ENCODE data around the gene FSTL4.

FSTL4 gene

DNA sequence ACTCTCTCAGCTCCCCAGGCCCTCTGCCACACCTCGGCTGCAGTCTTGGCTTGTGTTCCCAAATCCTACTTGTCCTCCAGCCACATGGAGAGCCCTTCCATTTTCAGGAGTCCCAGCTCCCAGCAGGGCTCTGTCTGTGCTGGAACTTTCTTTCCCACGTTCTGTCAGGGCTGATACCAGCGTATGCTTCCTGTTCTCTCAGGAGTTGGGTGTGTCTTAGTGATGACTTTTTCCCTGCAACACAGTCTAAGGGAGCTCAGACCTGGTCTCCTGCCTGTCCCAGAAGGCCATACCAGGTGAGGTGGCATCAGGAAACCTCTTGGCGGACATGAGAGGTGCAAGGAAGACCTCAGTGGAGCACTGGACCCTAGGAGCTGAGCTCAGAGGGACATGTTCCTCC lies 334.0 kb downstream of the FSTL4 start:
- DNase-seq: no peak

DNA sequence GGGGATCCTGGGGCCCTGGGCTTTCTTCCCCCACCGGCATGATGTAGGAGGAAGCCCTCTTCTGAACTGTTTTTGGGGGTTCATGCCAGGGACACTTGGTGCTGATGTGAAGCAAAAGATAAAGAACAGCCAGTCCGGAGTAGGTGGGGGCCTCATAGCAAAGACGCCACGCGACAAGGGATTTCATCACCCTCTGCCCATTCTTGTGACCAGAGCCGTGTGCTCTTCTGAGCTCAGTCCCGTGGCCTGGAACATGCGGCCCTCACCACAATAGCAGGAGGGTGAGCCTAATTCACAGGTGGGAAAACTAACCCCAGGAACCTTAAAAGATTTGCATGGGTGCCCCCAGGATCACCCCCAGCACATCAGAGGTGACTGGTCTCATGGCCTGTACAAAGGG lies 334.6 kb downstream of the FSTL4 start:
- no peak for DNase-seq

DNA sequence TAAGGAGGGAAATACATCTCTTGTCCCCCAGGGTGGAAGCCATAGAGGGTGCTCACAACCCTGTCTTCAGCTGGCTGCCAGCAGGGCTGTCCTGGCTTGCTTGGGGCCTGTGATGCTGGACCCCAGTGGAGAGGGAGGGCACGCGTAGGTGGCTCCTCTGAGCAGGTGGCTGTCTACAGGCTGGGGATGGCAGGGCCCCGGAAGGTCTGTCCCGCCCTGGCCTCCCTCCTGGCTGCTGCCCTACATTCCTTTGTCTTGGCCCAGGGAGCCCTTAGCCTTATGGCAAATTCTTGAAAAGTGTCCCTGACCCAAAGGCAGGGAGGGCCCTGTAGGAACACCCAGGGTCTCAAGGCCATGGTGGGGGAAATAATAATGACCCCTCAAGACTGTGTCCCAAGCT lies 336.2 kb downstream of the FSTL4 start:
- no peak for DNase-seq

DNA sequence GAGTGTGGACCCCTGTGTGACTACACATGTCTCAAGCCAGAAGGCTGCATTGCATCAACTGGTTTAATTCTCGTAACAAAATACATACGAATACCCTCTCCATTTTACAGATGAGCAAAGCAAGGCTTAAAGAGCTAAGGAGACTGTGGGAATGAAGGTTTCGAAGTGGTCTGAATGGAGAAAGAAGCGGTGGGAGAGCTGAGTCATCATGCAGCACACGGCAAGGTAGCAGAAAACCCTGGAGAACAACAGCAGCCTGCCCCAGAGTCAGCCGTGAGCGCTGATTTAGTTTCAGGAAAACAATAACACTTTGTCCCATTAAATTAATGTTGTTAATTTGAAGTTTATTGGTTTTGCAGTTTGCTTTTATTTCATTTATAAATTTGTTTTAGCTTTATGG lies 336.7 kb downstream of the FSTL4 start:
- DNase-seq: no peak

DNA sequence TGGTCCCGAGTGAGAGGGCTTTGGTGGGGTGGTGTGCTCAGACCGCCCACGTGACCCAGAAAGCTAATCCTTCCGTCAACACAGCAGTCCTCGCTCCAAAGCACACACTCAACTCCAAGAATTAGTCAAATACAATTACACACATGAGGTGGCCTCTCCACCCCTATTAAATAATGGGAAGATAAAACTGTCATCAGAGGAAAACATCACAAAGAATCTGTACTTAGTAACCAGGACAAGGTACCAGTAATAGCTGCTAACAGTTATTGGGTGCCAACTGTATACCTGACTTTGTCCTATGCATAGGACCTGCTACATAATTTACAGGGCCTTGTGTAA lies 337.8 kb downstream of the FSTL4 start:
- no peak for DNase-seq

DNA sequence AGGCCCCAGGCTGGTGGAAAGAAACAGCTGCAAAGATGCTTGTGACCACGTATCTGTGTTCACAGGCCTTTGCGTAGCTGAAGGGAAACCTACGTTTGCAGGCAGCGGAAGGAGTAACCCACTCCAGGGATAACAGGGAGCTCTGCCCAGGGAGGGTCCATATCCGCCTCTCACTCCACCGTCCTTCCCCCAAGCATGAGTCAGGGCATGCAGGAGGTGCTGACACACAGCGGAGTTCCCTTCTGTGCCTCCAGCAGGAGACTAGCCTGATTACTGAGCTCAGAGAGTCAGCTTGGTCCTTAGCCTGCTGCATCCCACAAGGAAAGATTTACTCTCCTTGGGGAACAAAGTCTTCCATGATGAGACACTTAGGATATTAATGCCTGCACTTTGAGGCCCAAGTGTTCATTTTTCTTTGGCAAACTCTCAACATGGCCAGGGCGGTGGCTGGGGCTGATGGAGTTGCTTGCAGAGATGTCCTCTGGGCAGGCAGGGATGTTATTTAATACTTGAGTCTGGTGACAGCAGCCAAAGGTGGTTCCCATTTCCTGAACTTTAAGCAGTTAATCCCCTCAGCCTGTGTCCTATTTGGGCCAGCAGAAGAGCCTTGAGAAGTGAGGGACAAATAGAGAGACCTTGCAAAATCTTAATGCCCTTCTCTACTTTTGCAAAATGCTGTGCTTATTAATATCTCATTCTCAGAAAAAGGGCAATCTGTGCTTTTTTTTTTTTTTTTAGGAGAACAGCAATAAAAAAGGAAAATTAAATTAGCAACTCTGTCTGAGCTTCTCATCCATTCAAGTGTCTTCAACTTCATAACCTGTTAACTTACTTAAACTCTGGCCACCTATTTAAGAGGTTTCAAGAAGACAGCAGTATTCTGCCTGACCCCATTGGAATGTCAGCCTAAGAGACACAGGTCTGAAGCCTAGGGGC lies 338.4 kb downstream of the FSTL4 start:
- no peak for DNase-seq

DNA sequence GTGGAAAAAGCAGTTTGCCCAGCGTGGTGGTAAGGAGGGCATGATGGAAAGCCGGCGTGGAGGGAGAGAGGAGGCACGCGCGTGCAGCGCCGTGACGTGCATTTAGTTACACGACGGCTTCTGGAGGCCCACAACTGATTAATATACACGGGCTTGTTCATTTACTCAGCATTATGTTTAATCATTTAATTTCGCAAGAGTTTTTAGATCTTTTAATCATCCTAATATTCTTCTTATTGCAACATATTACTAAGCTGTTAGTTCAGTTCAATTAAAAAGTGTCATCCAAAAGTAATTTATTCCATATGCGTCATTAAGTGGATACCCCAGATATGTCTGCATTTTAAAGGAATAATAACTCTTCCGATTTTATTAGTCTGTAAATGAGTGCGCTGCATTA lies 340.0 kb downstream of the FSTL4 start:
- no peak for DNase-seq

DNA sequence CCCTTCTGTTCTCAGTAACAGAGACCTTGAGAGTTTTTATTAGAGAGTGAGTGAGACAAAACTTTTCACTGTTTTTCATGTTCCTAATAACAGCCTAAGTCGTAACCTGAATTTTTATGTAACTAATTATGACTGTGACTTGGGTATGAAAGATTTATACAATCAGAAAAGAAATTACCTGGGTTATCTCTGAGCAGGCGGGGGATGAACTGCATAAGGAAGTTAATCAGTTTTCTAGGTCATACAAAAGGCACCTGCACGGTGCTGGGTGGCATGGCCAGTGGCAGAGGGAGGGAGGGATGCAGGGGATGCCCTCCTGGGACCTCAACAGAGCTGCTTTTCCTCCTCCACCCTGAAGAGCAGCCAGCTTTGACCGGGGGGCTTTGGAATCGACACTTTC lies 340.7 kb downstream of the FSTL4 start:
- no peak for DNase-seq

DNA sequence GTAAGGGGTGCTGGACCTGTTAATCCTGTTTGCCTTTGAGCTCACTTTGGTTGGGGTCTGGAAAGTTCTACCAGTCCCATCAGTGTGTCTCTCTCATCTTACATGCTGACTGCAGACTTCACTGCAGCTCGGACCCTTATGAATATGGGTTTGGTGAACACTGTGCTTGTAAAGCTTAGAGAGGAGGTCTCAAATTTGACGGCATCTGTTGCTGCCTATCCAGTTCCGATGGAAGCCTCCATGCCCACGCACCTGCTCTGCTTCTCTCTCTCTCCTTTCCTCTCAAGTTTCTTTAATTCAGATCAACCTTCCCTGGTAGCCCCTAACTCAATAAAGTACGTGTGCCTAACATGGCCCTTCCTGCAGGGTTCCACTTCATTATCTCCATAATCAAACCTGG lies 342.6 kb downstream of the FSTL4 start:
- no peak for DNase-seq

DNA sequence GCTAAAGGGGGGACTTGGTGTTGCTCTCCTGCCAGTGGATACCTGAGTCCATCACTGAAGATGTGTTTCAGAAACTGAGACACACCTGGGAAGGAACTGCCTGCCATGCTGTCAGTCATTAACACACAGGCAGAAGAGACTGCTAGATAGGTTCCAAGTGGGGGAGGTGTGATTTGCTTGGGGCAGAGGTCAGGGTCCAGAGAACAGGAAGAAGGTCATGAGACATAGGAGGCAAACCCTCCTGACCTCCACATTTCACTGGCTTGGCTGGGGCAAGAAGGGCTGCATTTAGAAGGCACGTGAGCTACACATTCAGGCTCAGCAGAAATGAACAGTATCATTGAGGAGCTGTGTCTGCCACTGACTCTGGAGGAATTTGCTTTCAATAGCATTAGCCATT lies 344.7 kb downstream of the FSTL4 start:
- DNase-seq: no peak

DNA sequence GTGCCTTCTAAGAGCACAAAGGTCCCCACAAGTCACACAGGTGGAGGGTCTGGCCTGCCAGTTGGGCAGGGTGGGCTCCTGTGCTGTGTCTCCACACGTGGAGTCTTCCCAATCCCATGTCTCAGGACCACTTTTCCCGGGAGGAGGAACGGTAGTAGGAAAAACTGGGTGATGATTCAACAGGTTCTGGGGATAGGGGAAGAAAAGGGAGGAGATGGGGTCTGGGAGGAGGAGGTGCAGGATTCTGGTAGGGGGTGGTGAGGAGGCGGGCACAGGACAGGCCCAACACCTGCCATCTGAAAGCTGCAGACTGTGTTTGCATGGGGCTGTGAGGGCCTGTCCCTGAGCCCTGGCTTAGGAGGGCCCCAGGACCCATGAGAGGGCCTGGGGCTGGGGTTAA lies 345.4 kb downstream of the FSTL4 start:
- no peak for DNase-seq

DNA sequence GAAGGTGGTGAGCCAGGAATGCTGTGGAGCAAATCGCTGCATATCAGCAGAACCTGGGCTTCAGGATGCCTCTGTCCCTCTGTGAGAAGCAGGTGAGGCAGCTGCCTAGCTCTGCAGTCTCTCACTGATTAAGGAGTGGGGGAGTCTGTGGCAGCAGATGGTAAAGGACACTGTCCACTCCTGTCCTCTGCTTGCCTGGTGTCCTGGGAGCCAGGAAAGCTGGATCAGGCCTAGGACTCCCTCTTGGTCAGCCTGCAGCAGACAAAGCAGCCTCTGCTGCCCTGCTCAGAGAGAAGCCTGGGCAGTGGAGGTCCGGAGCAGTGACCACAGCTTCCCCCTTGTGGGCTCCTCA lies 345.8 kb downstream of the FSTL4 start:
- no peak for DNase-seq

DNA sequence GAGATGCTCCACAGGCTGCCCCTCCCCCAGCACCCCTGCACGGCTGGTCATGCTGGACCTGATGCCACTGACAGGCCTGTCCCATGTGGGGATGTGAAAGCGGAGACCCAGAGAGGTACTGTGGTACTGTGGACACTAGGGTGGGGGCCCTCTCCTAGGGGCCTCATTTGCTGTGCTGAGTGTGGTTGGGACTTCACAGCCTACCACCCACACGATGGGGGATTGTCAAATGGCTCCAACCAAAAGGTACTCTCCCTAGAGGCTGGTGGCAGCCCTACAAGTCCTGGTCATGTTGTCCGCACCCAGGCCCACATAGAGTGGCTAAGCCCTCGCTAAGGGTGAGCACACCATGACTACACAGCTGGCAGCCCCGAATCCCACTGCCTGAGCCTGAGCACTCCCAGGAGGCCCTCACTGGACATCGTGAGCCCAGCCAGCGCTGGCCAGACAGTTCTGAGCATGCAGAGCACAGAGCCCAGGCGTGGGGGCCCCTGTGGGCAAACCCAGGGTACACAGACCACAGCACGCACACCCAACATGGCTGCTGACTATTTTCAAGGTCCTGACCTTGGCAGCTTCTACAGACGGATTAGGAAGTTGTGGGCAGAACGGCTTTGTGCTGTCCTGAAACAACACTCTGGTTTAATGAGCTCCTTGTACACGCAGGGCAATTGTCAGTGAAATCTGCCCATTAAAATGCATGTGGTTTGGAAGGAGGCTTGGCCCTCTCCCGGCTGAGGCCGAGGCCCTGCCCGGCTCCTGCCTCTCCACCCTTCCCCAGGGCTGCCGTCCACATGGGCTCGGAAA lies 346.4 kb downstream of the FSTL4 start:
- DNase-seq: no peak

DNA sequence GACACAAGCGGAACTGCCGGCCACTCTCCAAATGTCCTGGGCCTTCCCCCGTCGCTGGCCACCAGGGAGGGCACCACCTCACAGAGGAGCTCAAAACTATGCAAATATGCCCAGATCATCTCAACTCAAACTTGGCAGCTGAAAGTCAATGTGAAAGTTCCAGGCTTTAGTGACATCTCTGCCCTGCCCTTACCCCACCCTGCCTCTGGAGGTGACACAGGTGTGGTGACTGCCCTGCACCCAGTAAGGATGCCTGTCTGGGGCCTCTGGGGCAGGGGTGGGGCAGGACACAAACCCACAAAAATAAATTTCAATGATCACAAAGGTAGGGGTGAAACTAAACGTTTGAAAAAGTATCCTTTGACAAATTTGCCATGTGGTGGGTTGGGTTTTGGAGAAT lies 347.1 kb downstream of the FSTL4 start:
- no peak for DNase-seq

DNA sequence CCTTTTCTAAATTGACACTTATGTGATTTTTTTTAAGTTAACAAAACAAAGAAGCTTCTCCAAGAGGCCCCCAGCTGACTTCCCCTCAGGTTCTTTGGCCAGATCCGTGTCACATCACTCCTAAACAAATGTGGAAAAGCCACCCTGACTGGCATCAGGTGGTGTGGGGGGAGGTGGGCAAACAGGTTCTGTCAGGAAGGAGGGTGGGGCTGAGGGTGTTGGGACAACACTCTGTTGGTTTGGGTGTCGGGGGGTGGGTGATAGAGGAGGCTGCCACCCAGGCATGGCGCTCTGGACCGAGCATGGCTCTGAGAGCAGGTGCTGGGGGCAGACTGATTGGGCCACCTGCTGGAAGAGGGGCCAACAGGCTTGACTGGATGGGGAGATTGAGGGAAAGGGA lies 349.7 kb downstream of the FSTL4 start:
- DNase-seq: no peak

DNA sequence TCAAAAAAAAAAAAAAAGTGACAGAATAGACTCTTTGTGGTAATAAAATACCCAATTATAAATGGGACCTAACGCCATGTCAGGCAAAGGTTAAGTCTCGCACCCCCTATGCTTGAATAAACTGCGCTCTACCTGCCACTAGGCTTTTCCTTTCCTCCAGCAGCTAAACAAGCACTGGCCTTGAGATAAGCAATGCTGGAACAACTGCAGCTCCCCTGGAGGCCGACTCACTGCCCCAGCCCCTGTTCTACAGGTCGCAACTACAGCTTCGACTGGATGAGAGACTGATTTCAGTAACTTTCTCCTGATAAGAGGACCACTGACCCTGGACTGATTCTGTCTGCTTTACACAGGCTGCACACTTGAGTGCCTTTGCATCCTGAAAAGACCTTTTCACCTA lies 350.3 kb downstream of the FSTL4 start:
- DNase-seq: no peak

DNA sequence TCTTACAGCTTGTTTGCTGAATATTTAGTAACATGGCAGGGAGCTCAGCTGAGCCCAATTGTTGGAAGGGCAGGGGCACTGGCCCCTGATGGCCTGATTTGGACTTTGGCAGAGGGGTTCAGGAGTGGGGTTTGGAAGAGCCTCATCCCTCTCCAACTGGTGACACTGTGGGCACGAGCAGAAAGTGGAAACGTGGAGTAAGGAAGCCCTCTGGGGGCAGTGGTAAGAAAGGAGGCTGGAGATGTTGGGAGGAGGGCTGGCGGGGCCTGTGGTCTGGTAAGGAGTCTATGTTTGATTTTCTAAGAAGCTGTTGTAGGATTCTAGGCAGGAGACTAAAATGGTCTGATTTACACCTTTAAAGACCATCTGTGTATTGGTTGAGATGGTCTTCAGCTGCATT lies 351.6 kb downstream of the FSTL4 start:
- no peak for DNase-seq

DNA sequence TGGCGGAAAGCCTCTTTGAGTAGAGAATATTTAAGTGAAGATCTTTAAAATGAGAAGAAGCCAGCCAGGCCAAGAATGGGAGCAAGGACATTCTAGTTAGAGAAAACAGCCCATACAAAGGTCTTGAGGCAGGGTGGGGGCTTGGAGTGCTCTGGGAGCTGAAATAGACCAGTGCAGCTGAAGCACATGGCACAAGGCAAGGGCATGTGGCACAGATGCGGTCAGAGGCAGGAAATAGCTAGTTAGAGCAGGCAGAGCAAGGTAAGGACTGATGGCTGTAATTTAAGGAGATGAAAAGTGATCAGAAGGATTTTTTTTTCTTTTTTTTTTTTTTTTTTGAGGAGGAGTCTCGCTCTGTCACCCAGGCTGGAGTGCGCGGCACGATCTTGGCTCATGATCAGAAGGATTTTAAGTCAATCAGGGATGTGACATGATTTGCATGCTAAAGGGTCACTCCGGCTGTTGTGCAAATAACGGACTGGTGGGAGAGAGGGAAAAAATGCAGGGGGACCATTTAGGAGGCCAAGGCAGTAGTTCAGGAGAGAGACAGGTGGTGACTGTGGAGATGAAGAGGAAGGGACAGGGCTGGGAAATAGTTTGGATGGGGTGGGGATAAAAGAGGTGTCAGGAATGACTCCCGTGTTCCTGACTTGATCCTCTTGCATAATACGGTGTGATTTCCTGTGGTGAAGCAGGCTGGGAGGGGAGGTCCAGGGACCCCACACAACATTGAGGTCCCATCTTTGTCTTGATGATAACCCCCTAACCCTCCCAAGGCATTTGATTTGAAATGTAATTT lies 352.9 kb downstream of the FSTL4 start:
- DNase-seq: no peak

DNA sequence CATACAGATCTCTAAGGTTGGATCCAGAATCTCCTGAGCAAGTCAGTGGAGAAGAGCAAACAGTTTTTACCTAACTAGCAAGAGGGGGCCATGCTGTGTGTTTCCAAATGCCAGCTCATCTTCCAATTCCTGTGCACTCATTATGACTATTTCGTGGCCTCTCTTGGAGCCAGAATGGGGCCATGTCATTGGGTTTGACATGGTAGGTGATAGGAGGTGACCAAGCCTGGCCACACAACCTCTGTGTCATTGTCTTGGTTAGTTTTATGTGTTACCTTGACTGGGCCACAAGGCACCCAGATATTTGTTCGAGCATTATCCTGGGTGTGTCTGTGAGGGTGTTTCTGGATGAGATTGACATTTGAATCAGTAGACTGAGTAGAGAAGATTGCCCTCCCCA lies 354.4 kb downstream of the FSTL4 start:
- DNase-seq: no peak

DNA sequence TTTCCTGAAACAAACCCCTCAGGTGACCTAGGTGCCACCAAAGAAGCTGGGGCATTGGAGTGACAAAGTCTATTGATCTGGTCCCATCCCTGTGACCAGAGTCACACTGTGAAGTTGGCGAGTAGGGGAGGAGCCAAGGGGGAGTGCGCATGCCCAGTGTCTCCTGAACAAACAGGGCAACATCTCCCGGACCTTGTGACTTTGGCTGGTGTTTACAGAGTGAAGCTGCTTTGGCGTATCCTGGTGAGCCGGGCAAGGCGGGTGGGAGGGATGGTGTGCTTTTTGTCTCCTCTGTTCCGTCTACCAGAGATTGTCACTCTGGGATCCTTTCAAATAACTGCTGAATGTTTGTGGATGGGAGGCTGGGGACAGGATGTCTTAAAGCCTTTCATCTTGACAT lies 356.1 kb downstream of the FSTL4 start:
- no peak for DNase-seq

DNA sequence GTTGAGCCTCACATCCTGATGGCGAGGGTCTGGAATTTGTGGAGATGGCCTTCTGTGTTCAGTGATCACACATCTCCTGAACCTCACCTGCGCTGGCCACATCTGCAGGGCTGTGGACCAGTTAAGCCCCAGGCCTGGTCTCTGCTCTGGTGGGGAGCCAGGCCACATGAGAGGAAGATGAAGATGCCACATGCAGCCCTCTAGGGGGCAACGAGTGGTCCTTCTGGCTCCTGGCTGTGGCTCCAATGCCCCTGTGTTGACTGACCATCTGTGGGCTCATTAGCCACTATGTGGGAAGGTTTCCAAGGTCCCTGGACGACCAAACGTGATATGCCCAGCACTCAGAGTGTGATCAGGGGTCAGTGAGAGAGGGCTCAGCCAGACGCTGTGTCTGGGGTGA lies 357.5 kb downstream of the FSTL4 start:
- no peak for DNase-seq

DNA sequence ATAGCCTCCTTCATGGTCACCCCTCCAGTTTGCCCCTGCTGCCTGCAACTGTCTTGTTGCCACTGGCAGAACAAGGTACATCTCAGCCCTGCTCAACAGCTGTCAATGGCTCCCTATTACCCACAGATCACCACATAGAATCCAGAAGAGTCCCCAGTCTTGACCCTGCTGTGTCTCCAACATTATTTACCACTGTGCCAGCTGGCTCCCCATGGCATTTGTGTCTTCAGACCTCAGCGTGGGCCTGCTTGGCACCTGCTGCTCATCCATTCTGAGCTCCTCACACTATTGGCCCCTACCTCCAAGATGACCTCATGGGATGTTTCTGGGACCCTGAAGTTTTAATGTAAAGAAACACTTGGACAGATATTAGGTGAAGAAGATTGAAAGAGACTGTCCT lies 358.7 kb downstream of the FSTL4 start:
- no peak for DNase-seq

DNA sequence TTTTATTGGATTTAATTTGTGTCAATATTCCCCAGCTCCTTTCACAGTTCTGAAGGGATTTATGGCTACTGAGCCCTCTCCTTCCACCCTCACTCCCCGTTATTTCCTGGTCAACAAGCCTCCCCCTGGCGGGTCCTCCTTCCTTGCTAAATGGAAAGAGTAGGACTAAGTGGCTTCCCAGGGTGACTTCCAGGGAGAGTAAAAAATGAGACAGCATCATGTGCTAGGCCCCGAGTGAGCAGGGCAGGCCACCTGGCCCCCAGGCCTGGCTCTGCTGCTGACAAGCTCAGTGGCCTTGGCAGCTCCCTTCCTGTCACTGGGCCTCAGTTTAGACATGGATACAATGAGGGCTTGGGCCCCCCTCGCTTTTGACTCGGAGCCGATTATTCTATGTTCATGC lies 359.3 kb downstream of the FSTL4 start:
- DNase-seq: no peak

DNA sequence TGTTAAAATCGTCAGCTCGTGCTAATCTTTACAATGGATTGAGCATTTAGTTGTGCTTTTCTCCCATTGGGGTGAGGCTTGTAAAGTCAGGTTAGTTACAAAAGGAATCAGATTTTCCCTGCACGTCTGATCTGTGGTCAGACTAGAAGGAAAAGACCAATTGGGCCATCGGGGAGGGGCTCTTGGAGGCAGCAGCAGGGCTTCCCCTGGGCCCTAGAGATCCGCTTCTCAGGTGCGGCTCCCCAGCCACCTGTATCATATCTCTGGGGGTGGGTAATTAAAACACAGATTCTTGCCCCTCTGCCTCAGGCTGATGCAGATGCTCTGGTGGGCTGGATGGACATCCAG lies 360.2 kb downstream of the FSTL4 start:
- DNase-seq: no peak
